ENCODE results near the gene PARM1. TPM values are rescaled to one million over a fixed set of nuclear protein-coding genes. Genes with fewer than 3 reads are reported as not detected.

The PARM1 gene
- total and polyA plus RNA-seq, 2 donors from 2014 or later: 42.9 to 62.3 TPM

GRCh38 chr4:75058486-75058885 lies 125.6 kb downstream of the PARM1 start:
- no peak overlapping the region for H3K27ac ChIP-seq (ENCODE audit: low read depth in 2 of 2, low read length in 2 of 2)
- no peaks in the 10 kb centered on the region for H3K4me1 ChIP-seq (ENCODE audit: control insufficient read depth in 2 of 3, insufficient read depth in 2 of 3, low read depth in 1 of 3, low read length in 3 of 3)
- no peak for FAIRE-seq
- H3K9me3 ChIP-seq (ENCODE audit: control insufficient read depth in 2 of 3, insufficient read depth in 1 of 3, low read length in 3 of 3): no peaks in the 10 kb centered on the region
- H3K9ac ChIP-seq (ENCODE audit: low read length in 3 of 3): no peak overlapping the region
- TF ChIP-seq CTCF (IDR thresholded peaks at IDR 0.05; ENCODE audit: borderline replicate concordance, extremely low read depth, insufficient read depth): no peak
- intact Hi-C loops (cut with DNase I): no loop called here
- H3K36me3 ChIP-seq (ENCODE audit: control insufficient read depth in 2 of 3, insufficient read depth in 3 of 3, low read length in 3 of 3): no peaks in the 10 kb centered on the region
- H3K27me3 ChIP-seq (ENCODE audit: control insufficient read depth, insufficient read depth, low read length): no peaks in the 10 kb centered on the region
- H3K4me3 ChIP-seq (ENCODE audit: low read length in 3 of 3): no peak overlapping the region
- DNase-seq: no peak

DNA sequence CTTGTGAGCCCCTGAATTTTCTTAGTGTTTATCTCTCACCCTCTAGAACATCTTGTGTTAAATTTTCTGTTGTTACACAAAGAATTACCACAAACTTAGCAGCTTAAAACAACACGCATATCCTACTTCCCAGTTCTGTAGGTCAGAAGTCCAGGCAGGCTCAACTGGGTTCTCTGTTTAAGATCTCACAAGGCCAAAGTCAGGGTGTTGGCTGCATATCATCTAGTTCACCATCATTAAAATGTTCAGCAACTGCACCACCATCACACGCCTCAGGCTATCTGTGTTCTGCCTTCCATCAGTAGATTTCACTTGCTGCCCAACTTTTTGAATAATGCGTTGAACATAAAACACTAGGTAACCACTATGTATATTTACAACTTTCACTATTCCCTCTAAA lies 130.5 kb downstream of the PARM1 start:
- H3K27ac ChIP-seq (ENCODE audit: low read depth in 2 of 2, low read length in 2 of 2): no peak overlapping the region
- intact Hi-C loops (cut with DNase I): no loop called here
- TF ChIP-seq CTCF (IDR thresholded peaks at IDR 0.05; ENCODE audit: borderline replicate concordance, extremely low read depth, insufficient read depth): no peak

DNA sequence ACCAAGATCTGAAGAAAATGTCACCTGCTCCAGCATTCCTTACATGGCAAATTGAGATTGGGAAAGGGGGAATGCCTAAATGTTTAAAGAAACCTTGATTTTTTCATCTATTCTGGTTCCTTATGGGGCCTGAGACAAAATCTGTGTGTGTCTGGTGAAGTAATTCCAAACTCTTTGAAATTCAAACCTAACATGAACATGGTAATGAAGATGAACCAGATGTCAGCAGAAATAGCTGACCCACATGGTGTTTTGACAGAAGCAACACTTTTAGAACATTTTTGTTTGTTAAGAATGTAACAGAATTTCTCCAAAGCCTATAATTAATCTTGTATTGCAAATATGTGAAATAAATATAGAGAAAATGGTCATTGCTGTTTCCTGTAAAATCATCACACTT lies 133.0 kb downstream of the PARM1 start:
- Histone ChIP-seq H3K4me1 (ENCODE audit: control insufficient read depth in 2 of 3, insufficient read depth in 2 of 3, low read depth in 1 of 3, low read length in 3 of 3) (no peaks in the 10 kb centered on the region), H3K9me3 (ENCODE audit: control insufficient read depth in 2 of 3, insufficient read depth in 1 of 3, low read length in 3 of 3) (no peaks in the 10 kb centered on the region), H3K9ac (ENCODE audit: low read length in 3 of 3) (no peak overlapping the region), H3K27me3 (ENCODE audit: control insufficient read depth, insufficient read depth, low read length) (no peaks in the 10 kb centered on the region), H3K36me3 (ENCODE audit: control insufficient read depth in 2 of 3, insufficient read depth in 3 of 3, low read length in 3 of 3) (no peaks in the 10 kb centered on the region), H3K4me3 (ENCODE audit: low read length in 3 of 3) (no peak overlapping the region), H3K27ac (ENCODE audit: low read depth in 2 of 2, low read length in 2 of 2) (no peak overlapping the region)
- TF ChIP-seq CTCF (IDR thresholded peaks at IDR 0.05; ENCODE audit: borderline replicate concordance, extremely low read depth, insufficient read depth): no peak
- no peak for FAIRE-seq
- DNase-seq: no peak
- intact Hi-C loops (cut with DNase I): no loop called here

More for the DNA sequence above, 130.5 kb downstream of the PARM1 start:
- Histone ChIP-seq H3K27me3 (ENCODE audit: control insufficient read depth, insufficient read depth, low read length) (no peaks in the 10 kb centered on the region), H3K9ac (ENCODE audit: low read length in 3 of 3) (no peak overlapping the region), H3K36me3 (ENCODE audit: control insufficient read depth in 2 of 3, insufficient read depth in 3 of 3, low read length in 3 of 3) (no peaks in the 10 kb centered on the region), H3K4me3 (ENCODE audit: low read length in 3 of 3) (no peak overlapping the region), H3K9me3 (ENCODE audit: control insufficient read depth in 2 of 3, insufficient read depth in 1 of 3, low read length in 3 of 3) (no peaks in the 10 kb centered on the region), H3K4me1 (ENCODE audit: control insufficient read depth in 2 of 3, insufficient read depth in 2 of 3, low read depth in 1 of 3, low read length in 3 of 3) (no peaks in the 10 kb centered on the region)
- DNase-seq (no peak), FAIRE-seq (no peak)

- H3K4me3 ChIP-seq (ENCODE audit: low read length in 3 of 3): no peak overlapping the region
- no peaks in the 10 kb centered on the region for H3K27me3 ChIP-seq (ENCODE audit: control insufficient read depth, insufficient read depth, low read length)
- no peak for FAIRE-seq
- no peak overlapping the region for H3K9ac ChIP-seq (ENCODE audit: low read length in 3 of 3)
- H3K4me1 ChIP-seq (ENCODE audit: control insufficient read depth in 2 of 3, insufficient read depth in 2 of 3, low read depth in 1 of 3, low read length in 3 of 3): no peaks in the 10 kb centered on the region
- H3K36me3 ChIP-seq (ENCODE audit: control insufficient read depth in 2 of 3, insufficient read depth in 3 of 3, low read length in 3 of 3): no peaks in the 10 kb centered on the region
- H3K27ac ChIP-seq (ENCODE audit: low read depth in 2 of 2, low read length in 2 of 2): no peak overlapping the region
- no peak for DNase-seq
- intact Hi-C loops (cut with DNase I): no loop called here
- H3K9me3 ChIP-seq (ENCODE audit: control insufficient read depth in 2 of 3, insufficient read depth in 1 of 3, low read length in 3 of 3): no peaks in the 10 kb centered on the region
- TF ChIP-seq CTCF (IDR thresholded peaks at IDR 0.05; ENCODE audit: borderline replicate concordance, extremely low read depth, insufficient read depth): no peak
Measured at GRCh38 chr4:75069493-75070074, 136.7 kb downstream of the PARM1 start.

Data from kidney (tissue), 14 donors.